DND-41 (cell line): ENCODE data around the gene ASB13.

Experiments
- CTCF ChIP-seq: IDR thresholded peaks from 2 replicates; pipeline ENCODE4 v1.5.1; 2012; ENCODE audit warnings: borderline replicate concordance, low read length, moderate library complexity, mild to moderate bottlenecking; ENCODE audit not compliant: poor library complexity, severe bottlenecking; ENCODE audit errors: extremely low read depth
- EZH2 ChIP-seq: IDR thresholded peaks from 3 replicates; pipeline ENCODE4 v1.6.1; 2012; ENCODE audit warnings: borderline replicate concordance, low read depth, mild to moderate bottlenecking, moderate library complexity, low read length, inconsistent platforms; ENCODE audit not compliant: severe bottlenecking

- TF ChIP-seq CTCF (no peak), EZH2 (no peak)
Observed at GRCh38 chr10:5661043-5661442, 5.4 kb downstream of the ASB13 start.
